NCI-H2107 (cell line): ENCODE measurements around the gene NRARP.
"Not testable (repeated sequence)": the region's sequence is repeated elsewhere in the genome, so short reads cannot be mapped to it uniquely, and the experiment has no call there.

Experiments
- DNase-seq: peaks from one replicate; lab custom pipeline; 2025; lab: John Stamatoyannopoulos, UW

Gene NRARP, protein sequence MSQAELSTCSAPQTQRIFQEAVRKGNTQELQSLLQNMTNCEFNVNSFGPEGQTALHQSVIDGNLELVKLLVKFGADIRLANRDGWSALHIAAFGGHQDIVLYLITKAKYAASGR

DNA sequence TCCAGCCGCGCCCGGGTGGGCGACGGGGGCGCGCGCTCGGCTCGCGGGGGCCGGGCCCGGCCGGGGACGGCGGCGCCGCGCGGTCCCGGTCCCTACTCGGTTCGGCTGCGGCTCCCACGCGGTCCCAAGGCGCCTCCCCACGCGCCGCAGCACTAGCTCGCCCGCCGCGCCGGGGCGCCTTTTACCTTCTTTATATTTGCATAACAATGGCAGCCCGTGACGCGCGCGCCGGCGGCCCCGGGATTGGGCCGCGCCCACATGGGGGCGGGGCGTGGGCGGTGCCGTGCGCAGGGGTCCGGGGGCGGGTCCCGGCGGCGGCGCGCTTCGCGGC is at the start of gene NRARP:
NRARP (minus strand) TSS at position 154 of the 331 bp plus-strand sequence. CDS start 343 bp downstream, outside the sequence.
- DNase-seq: peak; percentile 83

DNA sequence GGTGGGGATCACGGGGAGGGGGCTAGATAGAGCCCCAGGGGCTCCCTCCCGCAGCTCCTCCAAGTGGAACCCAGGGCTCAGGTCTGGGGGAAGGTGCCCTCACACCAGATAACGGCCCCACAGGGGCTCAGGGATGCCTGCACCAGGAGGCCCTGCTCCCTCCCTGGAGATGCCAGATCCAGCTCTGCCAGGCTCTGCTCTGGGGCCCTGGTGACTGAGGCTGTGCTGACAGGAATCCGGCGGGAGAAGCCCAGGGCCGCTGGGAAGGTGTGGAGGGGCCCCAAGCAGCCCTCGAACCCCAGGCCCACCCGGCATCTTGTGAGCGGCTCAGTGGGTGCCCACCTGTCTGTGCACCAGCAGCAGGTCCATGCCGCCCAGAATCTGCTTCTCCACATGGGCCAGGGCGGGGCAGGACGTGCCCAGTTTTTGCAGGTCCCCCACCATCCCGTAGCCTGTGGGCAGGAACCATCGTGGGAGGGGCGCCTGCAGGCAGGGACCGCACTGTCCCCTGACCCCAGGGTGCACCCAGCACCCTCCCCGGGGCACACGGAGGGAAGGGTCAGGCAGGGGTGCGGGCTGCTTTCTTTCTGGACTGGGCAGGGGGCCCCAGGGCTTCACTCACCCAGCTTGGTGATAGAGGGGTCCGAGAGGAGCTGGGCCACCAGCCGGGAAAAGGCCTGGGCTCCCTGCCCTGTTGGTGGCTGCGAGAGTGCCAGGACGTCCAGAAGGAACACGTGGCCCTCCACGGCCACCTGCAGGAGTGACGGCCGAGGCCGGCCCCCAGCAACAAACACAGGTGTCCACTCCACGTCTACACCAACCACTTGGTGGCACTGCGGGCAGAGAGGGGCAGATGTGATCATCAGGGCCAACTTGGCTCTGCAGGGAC is 48.9 kb upstream of the NRARP start:
- DNase-seq: no peak

DNA sequence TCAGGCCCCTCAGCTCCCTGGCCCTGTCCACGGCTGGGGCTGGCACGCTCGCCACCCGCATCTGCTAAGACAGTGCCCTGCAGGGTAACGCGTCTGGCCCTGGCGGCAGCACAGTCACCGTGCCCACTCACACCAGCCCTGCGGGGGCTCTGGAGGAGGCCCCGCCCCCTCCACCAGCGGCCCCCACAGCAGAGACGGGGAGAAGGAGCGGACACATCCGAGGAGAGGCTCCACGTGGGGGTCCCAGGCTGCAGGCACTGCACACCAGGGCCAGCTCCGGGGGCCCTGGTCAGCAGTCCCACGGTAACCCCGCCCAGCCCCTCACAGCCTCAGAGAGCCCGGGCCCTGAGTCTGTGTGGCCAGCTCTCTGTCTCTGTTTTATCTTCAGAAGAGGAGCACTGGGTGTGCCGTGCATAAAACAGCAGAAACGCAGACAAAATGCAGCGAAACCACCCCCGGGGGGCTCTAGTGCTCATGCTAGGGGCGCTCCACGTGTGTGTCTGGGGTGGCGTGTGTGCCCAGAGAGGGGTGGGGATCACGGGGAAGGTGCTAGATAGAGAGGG is 47.5 kb upstream of the NRARP start:
- no peak for DNase-seq

DNA sequence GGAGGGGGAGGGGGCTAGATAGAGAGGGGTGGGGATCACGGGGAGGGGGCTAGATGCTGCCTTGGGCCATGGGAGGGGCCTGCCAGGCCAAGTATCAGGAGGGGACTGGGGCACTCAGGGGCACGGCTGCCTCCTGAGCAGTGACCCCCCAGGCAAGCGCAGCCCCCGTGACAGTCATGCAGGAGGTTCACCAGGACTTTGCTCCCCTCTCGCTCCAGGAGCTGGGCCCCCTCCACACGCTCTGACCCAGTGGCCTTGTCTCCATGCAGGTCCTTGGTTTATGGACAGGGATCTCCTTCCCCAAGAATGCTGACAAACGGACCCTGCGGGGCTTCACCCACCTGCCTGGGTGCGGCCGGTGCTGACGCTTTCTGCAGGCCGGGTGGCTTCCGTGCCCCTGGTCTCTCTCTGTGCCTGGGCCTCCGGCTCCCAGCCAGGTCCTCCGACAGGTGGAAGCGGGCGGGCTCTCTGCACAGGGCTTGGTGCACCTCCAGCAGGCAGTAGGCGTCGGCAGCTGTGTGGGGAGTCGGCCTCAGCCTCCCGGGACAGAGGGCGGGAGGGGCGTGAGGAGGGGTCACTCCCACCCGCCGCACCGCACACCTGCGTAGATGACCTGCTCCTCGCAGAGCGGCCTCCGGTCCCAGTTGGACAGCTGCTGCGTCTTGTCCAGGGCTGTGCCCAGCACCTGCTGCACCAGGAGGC is 46.8 kb upstream of the NRARP start:
- no peak for DNase-seq

DNA sequence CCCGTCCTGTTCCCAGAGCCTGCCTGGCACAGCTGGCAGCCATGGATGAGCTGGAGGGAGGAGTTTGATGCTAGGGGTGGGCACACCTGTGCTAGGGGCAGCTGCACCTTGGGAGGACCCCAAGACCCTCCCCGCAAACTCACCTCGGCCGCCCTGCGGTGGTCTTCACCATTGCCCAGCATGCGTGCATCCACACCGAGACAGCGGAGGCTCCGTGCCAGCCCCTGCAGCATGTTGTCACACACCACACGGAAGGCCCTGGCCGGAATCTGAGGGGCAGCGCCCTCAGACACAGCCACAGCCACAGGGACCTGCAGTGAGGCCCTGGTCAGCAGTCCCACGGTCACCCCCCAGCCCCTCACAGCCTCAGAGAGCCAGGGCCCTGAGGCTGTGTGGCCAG is 45.9 kb upstream of the NRARP start:
- DNase-seq: no peak

DNA sequence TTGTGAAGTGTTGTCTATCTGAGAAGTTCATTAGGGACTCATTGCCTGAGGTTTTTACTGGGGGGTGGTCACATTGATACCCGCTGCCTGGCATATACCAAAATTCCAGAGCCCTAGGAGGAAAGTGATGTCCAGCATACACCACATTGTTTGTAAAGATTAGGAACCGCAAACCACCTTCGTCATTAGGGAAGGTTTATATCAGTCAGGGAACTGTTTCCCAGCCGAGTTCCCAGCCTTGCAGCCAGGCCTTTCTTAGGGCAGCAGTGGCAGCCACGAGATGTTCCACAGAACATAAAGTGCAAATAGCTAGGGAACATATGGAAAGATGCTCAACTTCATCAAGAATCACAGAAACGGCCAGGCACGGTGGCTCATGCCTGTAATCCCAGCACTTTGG is 40.4 kb upstream of the NRARP start:
- no peak for DNase-seq

DNA sequence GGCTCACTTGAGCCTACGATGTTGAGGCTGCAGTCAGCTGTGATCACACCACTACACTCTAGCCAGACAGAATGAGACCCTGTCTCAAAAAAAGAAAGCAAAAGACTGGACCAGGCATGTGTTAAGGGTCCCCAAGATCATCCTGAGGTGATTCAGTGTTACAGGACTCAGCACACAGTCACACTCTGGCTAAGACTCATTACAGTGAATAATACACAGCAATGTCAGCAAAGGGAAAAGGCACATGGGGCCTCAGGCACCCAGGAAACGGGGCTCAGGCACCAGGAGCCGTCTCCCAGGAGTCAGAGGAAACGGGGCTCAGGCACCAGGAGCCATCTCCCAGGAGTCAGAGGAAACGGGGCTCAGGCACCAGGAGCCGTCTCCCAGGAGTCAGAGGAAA is 39.2 kb upstream of the NRARP start:
- DNase-seq: no peak

DNA sequence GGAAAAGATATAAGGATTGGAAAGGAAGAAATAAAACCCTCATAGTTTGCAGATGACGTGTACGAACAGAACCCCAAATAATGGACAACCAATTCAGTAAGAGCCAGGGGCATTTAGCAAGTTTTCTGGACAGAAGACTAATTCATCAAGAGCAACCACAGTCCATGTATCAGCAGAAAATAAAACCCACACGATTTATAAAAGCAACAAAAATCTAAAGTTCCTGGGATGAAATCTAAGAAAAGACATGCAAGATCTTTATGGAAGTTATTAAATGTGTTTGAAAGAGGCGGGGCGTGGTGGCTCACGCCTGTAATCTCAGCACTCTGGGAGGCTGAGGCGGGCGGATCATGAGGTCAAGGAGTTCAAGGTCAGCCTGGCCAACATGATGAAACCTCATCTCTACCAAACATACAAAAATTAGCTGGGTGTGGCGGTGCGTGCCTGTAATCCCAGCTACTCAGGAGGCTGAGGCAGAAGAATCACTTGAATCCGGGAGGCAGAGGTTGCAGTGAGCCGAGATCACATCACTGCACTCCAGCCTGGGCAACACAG is 37.9 kb upstream of the NRARP start:
- not testable (repeated sequence) for DNase-seq

DNA sequence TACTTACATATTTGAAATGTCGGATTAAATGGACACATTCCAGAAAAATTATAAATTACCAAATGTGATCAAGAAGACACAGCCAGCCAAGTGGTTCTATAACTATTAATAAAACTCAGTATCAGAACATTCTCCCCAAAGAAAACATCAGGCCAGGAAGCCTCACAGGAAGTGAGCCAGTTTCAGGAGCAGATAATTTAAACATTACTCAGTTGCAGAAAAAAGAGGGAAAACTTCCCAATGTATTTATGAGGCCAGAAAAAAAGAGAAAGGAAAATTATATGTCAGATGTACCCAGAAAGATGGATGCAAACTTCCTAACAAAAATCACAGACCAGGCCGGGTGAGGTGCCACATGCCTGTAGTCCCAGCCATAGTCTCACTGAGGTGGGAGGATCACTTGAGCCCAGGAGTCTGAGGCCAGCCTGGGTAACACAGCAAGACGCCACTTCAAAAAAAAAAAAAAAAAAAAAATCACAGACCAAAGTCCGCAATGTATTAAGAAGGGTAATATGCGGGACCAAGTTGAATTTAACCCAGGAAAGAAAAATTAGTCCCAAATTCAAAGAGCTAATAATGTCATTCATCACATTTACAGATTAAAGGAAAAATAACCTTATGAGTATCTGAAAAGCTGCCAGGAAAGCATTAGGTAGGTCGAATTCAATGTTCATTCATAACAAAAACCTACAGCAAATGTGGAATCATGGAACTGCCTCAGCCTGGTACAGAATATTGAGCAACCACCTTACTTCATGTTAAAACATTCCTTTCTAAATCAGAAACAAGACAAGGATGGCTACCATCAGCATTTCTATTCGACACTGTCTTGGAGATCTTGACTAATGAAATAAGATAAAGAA is 37.2 kb upstream of the NRARP start:
- DNase-seq: no peak

DNA sequence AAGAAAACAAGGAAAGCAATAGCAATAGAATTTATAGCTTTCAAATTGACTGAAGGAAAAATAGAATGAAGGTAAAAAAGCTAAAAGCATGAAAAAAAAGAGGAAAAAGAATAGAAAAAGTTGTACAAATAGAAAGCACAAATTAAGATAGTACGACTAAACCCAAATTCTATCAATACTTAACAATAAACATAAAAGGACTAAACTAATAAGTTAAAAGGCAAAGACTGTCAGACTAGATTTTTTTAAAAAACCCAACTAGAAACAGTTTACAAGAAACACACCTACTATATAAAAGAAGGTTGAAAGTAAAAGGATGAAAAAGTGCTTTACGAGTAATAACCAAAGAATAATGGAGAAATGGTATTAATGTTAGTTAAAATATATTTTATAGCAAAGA is 34.7 kb upstream of the NRARP start:
- DNase-seq: no peak

DNA sequence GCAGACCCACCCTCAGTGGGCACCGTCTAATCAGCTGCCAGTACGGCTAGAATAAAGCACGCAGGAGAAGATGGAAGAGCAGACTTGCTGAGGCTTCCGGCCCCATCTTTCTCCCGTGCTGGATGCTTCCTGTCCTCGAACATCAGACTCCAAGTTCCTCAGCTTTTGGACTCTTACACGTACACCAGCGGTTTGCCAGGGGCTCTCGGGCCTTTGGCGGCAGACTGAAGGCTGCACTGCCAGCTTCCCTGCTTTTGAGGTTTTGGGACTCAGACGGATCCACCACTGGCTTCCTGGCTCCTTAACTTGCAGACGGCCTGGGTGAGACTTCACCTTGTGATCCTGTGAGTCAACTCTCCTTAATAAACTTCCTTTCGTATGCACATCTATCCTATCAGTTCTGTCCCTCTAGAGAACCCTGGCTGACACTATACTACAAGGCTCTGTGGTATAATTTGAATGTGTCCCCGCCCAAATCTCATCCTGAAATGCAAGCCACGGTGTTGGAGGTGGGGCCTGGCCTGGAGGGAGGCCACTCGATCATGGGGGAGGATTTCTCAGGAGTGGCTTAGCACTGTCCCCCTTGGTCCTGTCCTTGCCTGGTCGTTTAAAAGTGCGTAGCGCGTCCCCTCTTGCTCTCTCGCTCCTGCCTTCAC is 31.1 kb upstream of the NRARP start:
- DNase-seq: no peak

DNA sequence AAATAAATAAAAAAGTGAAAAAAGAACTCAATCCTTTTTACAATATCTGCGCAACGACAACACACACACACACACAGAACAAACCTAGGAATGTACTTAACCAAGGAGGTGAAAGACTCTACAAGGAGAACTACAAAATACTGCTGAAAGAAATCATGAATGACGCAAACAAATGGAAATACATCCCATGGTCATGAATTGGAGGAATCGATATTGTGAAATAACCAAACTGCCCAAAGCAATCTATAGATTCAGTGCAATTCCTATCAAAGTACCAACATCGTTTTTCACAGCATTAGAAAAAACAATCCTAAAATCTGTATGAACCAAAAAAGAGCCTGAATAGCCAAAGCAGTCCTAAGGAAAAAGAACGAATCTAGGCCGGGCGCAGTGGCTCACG is 29.9 kb upstream of the NRARP start:
- no peak for DNase-seq

DNA sequence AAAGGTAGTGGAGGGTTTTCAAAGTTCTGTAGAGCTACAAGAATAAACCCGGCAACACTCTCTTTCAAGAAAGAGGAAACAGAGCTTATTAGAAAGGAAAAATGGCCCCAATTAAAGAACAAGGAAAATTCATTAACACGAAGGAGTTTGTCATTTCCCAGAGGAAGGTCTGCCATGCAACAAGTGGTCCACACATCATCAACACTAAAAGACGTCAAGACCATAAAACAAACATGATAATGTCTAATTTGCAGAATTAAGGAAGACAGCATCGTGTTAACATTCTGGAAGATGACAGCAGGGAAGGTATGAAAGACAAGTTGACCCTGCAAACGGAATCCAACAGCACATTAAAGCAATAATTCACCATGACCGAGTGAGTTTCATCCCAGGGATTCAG is 28.6 kb upstream of the NRARP start:
- no peak for DNase-seq

DNA sequence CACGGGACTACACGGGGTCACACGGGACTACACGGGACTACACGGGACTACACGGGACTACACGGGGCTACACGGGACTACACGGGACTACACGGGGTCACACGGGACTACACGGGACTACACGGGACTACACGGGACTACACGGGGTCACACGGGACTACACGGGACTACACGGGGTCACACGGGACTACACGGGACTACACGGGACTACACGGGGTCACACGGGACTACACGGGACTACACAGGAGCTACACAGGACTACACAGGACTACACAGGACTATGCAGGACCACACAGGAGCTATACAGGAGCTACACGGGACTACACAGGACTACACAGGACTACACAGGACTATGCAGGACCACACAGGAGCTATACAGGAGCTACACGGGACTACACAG is 27.5 kb upstream of the NRARP start:
- not testable (repeated sequence) for DNase-seq

DNA sequence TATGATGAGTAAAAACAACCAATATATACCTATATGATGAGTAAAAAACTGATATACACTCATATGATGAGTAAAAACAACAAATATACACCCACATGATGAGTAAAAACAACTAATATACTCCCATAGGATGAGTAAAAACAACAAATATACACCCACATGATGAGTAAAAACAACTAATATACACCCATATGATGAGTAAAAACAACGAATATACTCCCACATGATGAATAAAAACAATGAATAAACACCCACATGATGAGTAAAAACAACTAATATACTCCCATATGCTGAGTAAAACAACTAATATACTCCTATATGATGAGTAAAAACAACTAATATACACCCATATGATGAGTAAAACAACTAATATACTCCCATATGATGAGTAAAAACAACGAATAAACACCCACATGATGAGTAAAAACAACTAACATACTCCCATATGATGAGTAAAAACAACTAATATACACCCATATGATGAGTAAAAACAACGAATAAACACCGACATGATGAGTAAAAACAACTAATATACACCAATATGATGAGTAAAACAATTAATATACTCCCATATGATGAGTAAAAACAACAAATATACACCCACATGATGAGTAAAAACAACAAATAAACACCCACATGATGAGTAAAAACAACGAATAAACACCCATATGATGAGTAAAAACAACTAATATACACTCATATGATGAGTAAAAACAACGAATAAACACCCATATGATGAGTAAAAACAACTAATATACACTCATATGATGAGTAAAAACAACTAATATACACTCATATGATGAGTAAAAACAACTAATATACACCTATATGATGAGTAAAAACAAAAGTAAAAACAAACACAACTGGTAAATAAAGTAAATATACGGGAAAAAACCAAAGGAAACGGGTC is 25.8 kb upstream of the NRARP start:
- DNase-seq: not testable (repeated sequence)

DNA sequence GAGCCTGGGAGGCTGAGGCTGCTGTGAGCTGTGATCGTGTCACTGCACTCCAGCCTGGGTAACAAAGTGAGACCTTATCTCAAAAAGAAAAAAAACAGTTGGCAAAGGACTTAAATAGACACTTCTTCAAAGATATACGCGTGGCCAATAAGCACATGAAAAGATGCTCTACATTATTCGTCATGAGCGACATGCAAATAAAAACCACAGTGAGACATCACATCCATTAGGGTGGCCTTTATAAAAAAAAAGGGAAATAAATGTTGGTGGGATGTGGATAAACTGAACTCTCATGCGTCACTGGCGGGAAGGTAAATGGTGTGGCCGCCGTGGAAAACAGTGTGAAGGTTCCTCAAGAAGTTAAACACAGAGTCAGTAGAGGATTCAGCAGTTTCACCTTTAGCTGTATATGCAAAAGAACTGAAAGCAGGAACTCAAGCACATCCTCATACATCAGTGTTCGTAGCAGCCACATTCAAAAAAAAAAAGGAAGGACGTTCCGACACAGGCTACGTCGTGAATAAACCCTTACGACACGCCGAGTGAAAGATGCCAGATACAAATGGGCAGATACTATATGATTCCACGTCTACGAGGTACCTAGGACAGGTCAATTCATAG is 24.5 kb upstream of the NRARP start:
- no peak for DNase-seq

DNA sequence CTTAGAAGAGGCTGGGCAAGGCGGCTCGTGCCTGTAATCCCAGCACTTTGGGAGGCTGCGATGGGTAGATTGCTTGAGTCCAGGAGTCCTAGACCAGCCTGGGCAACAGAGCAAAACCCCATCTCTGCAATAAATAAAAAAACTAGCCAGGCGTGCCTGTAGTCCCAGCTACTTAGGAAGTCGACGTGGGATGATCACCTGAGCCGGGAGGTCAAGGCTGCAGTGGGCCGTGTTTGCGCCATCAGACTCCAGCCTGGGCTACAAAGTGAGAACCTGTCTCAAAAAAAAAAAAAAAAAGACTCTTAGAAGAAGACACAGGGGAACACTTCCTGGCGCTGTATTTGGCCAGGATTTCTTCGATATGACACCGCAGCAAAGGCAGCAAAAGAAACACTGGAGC is 23.7 kb upstream of the NRARP start:
- DNase-seq: no peak

DNA sequence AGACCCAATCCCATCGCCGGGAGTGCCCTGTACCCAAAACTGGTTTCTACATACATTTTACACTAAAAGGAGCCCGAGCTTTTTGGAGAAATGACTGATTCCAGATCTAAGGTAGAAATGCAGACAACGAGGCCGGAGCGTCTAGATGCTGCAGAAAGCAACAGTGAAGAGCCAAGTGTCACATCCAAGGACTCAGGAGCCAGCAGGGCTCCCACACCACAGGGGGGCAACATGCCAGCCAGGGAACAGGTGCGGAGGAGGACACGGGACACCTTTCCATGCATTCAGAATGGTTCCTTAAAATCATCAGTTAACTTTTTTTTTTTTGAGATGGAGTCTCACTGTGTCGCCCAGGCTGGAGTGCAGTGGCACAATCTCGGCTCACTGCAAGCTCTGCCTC is 23.1 kb upstream of the NRARP start:
- DNase-seq: no peak

DNA sequence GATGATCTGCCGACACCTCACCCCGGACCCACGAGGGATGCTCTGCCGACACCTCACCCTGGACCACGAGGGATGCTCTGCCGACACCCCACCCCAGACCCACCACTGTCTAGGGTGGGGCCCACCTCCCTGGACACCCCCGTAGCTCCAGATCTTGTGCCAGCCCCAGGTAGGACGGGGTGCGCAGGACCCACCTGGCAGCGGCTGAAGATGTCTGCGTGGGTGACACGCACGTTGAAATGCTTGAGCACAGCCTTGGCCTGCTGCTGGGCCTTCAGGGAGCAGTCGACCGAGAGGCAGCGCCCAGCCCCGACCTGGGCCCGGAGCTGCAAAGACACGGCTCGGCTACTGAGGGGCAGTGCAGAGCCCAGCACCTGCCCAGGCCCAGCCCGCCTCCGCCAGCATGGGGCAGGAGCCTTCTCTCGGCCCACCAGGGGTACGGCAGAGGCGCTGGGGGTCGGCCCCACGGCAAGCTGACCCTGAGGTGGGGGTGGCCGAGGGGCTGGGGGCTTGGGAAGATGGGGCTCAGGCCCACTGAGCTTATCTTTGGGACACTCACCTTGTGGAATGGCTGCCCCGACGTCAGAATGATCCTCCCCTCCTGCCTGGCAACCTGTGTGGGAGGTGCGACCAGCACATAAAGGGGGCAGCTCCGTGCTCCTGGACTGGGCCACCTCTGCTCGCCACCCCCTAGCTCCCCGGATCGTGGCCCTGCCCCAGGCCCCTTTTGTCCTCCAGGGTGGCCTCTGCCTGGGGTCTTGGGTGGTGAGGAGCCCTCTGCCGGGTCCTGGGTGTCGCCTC is 21.7 kb upstream of the NRARP start:
- no peak for DNase-seq
